AG20443 (cell line): ENCODE data around the gene MYBPC3.
"Not testable (repeated sequence)": the region's sequence is repeated elsewhere in the genome, so short reads cannot be mapped to it uniquely, and the experiment has no call there.

ENCODE experiments used
- DNase-seq: peaks from one replicate; pipeline ENCODE4 v3.0.0; 2012; ENCODE audit warnings: low spot score, mixed read lengths

MYBPC3 gene

GRCh38 chr11:47318166-47318565 is 34.3 kb downstream of the MYBPC3 start:
- peak; percentile 0 for DNase-seq

- DNase-seq, result no peak
Measured at GRCh38 chr11:47317064-47317828, 35.3 kb downstream of the MYBPC3 start.

- not testable (repeated sequence) for DNase-seq
Measured at GRCh38 chr11:47316501-47316900, 36.0 kb downstream of the MYBPC3 start.

- DNase-seq, result peak; percentile 73
Measured at GRCh38 chr11:47314992-47315391, 37.5 kb downstream of the MYBPC3 start.

GRCh38 chr11:47308050-47308823 is 44.3 kb downstream of the MYBPC3 start:
- DNase-seq, result no peak

- DNase-seq, result no peak
Measured at GRCh38 chr11:47306484-47306844, 46.0 kb downstream of the MYBPC3 start.

GRCh38 chr11:47305734-47306483 is 46.6 kb downstream of the MYBPC3 start:
- DNase-seq, result no peak

GRCh38 chr11:47302853-47303252 is 49.6 kb downstream of the MYBPC3 start:
- DNase-seq, result no peak

- DNase-seq, result no peak
Measured at GRCh38 chr11:47299078-47299477, 53.4 kb downstream of the MYBPC3 start.

GRCh38 chr11:47296045-47296444 is 56.5 kb downstream of the MYBPC3 start:
- DNase-seq, result no peak

GRCh38 chr11:47295385-47295784 is 57.1 kb downstream of the MYBPC3 start:
- no peak for DNase-seq

- no peak for DNase-seq
Measured at GRCh38 chr11:47289856-47290255, 62.6 kb downstream of the MYBPC3 start.

- DNase-seq, result no peak
Measured at GRCh38 chr11:47288066-47288465, 64.4 kb downstream of the MYBPC3 start.

- no peak for DNase-seq
Measured at GRCh38 chr11:47285969-47286770, 66.3 kb downstream of the MYBPC3 start.

- DNase-seq, result no peak
Measured at GRCh38 chr11:47284151-47284550, 68.4 kb downstream of the MYBPC3 start.

GRCh38 chr11:47282462-47282861 is 70.0 kb downstream of the MYBPC3 start:
- no peak for DNase-seq
